Fibroblast of mammary gland (primary cell): ENCODE data around the gene DOCK3.

Source experiments
- DNase-seq: peaks from one replicate; pipeline ENCODE4 v3.0.0-alpha.2; 2010; ENCODE audit warnings: low read depth
- H3K4me3 ChIP-seq: 2 replicates; pipeline ENCODE4 v1.5.1; 2011; ENCODE audit warnings: low read depth, mild to moderate bottlenecking, low read length, moderate library complexity; ENCODE audit not compliant: control insufficient read depth
- CTCF ChIP-seq: conservative IDR thresholded peaks from 2 replicates; pipeline ENCODE4 v1.5.1; 2011; ENCODE audit warnings: low read depth, low read length, inconsistent platforms; ENCODE audit not compliant: control insufficient read depth, insufficient read depth

DOCK3 gene

DNA sequence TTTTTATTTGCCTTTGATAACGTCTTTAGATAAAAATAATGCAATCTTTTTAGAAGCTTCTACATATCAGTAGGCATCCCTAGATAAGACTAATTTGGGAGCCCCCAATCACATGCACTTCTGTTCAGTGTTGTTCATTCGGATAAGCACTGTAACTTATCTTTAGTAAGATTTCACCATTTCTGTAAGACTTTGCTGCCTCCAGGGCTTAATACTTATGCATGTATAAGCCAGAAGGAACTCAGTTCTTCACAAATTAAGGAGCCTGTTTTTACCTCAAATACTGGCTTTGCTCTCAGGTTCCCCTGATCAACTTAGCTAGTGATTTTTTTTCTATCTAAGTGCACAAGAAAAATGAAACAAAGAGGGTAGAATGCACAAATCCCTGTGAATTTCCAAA lies 20.3 kb downstream of the DOCK3 start:
- no peak for TF ChIP-seq CTCF
- no peak for DNase-seq
- no peak overlapping the region for H3K4me3 ChIP-seq

GRCh38 chr3:50696276-50696675 lies 21.5 kb downstream of the DOCK3 start:
- TF ChIP-seq CTCF = no peak
- H3K4me3 ChIP-seq = no peak overlapping the region
- no peak for DNase-seq

DNA sequence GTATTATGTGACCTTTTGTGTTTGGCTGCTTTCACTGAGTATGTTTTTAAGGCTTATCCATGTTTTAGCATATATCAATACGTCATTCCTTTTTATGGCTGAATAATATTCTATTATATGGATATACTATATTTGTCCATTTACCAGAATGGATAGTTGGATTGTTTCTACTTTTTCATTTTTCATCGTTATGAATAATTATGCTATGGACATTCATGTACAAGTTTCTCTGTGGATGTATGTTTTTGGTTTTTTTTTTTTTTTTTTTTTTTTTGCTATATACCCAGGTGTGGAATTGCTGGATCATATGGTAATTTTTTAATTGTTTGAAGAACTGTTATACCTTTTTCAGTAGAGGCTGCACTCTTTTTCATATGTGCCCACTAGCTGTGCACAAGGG lies 23.5 kb downstream of the DOCK3 start:
- TF ChIP-seq CTCF = no peak
- no peak for DNase-seq
- no peak overlapping the region for H3K4me3 ChIP-seq

DNA sequence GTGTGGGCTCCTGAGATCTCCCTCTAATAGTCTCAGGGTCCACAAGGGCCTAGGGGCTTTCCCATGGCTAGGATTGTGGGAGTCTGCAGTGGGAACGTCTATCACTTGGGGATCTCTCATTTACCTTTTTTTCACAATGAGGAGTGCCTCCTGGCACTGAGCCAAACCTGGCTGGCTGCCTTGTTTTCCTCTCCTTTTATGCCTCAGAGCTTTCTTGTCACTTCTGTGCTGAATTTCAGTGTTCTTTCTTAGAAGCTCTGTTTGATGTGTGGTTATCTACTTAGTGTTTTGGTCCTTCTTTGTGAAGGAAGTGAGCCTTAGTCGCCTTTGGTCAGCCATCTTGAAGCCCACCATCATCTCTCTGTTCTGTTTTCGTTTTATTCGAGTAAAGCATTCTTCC lies 33.9 kb downstream of the DOCK3 start:
- no peak for DNase-seq
- no peak for TF ChIP-seq CTCF
- H3K4me3 ChIP-seq = no peak overlapping the region

DNA sequence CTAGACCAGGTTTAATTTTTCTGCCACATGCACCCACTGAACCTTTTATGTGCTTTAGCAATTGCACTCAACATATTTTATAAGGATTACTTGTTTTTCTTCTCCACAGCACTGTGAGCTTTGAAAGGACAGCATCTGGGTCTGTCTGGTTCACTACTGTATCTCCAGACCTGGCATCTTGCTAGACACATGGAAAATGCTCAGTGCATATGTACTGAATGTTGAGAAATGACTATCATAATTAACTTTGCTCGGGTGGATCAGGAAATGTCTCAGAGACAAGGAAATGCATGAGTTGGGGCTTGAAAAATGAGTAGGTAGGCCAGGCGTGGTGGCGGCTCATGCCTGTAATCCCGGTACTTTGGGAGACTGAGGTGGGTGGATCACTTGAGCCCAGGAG lies 40.2 kb downstream of the DOCK3 start:
- no peak overlapping the region for H3K4me3 ChIP-seq
- DNase-seq = peak; percentile 1
- TF ChIP-seq CTCF = no peak

- no peak for DNase-seq
- no peak overlapping the region for H3K4me3 ChIP-seq
- no peak for TF ChIP-seq CTCF
These were observed 50.1 kb downstream of the DOCK3 start for GRCh38 chr3:50724831-50725230.

- no peak for DNase-seq
- H3K4me3 ChIP-seq = no peak overlapping the region
- TF ChIP-seq CTCF = no peak
These were observed 60.3 kb downstream of the DOCK3 start for GRCh38 chr3:50734985-50735384.
